Caco-2 (cell line): ENCODE results near the gene CCDC201. TPM values are rescaled to one million over a fixed set of nuclear protein-coding genes. Genes with fewer than 3 reads are reported as not detected.
A peak's percentile ranks its signal among the peaks of the same experiment; 100 is the strongest.
"Not testable (repeated sequence)": the region's sequence is repeated elsewhere in the genome, so short reads cannot be mapped to it uniquely, and the experiment has no call there.

Experiments
- BruUV-seq: library from RNA; stranded (reverse); fragments of 400-500 nt; replicated peaks from 2 replicates; lab custom pipeline; 2021; lab: Mats Ljungman, UMichigan
- CTCF ChIA-PET: fragments of 300-600 bp; sonication (Branson Sonifier 250); formaldehyde crosslinking; loops from one replicate; lab custom pipeline; 2022; ENCODE audit warnings: antibody characterized with exemption; lab: Charles Lee
- POLR2A ChIA-PET: fragments of 300-600 bp; sonication (Branson Sonifier 250); formaldehyde crosslinking; loops from one replicate; lab custom pipeline; 2022; ENCODE audit warnings: antibody characterized with exemption; lab: Charles Lee
- DNase-seq, 2 experiments: peaks; one replicate each; pipeline versions ENCODE4 v3.0.0 to v3.0.0-alpha.2; 2020 to 2022
- H3K27me3 ChIP-seq: replicated peaks from 2 replicates; pipeline ENCODE4 v1.6.0; 2011; ENCODE audit warnings: low read length; ENCODE audit not compliant: control insufficient read depth, insufficient read depth
- H3K36me3 ChIP-seq: 2 replicates; pipeline ENCODE4 v1.5.1; 2011; ENCODE audit warnings: low read length; ENCODE audit not compliant: control insufficient read depth, insufficient read depth
- H3K4me1 ChIP-seq: fragments of 250-450 bp; sonication (Bioruptor Pico); 2 replicates; pipeline ENCODE4 v1.5.1; 2020; ENCODE audit warnings: mild to moderate bottlenecking
- H3K4me3 ChIP-seq: 2 replicates; pipeline ENCODE4 v1.5.1; 2011; ENCODE audit warnings: low read depth, mild to moderate bottlenecking, control low read depth, low read length
- H3K9me3 ChIP-seq: fragments of 250-450 bp; sonication (Bioruptor Pico); 2 replicates; pipeline ENCODE4 v1.5.1; 2020; ENCODE audit warnings: mild to moderate bottlenecking, moderate library complexity
- H3K27ac Mint-ChIP-seq: one replicate; pipeline ENCODE4 v1.8.0; 2022; ENCODE audit warnings: mixed read lengths; ENCODE audit not compliant: unreplicated experiment
- H3K27me3 Mint-ChIP-seq: one replicate; pipeline ENCODE4 v1.8.0; 2022; ENCODE audit warnings: mixed read lengths; ENCODE audit not compliant: insufficient read depth, unreplicated experiment
- H3K36me3 Mint-ChIP-seq: one replicate; pipeline ENCODE4 v1.8.0; 2022; ENCODE audit warnings: mild to moderate bottlenecking, mixed read lengths; ENCODE audit not compliant: insufficient read depth, unreplicated experiment
- H3K4me1 Mint-ChIP-seq: one replicate; pipeline ENCODE4 v1.8.0; 2022; ENCODE audit warnings: low read depth, mixed read lengths; ENCODE audit not compliant: unreplicated experiment
- H3K4me3 Mint-ChIP-seq: one replicate; pipeline ENCODE4 v1.8.0; 2022; ENCODE audit warnings: mild to moderate bottlenecking, moderate library complexity, mixed read lengths; ENCODE audit not compliant: unreplicated experiment
- H3K9me3 Mint-ChIP-seq: one replicate; pipeline ENCODE4 v1.8.0; 2022; ENCODE audit warnings: mixed read lengths; ENCODE audit not compliant: unreplicated experiment
- CTCF ChIP-seq, 2 experiments: fragments of 200-600 bp in 1 of 2; IDR thresholded peaks; 1 replicate in 1 of 2; 2 replicates in 1 of 2; pipeline versions ENCODE4 v1.5.1 to v1.8.0; 2011 to 2022; ENCODE audit warnings: antibody characterized with exemption in 1 of 2, control low read depth in 1 of 2, inconsistent platforms in 1 of 2, low read depth in 1 of 2, low read length in 1 of 2, mild to moderate bottlenecking in 1 of 2, moderate library complexity in 1 of 2; ENCODE audit not compliant: insufficient read depth in 1 of 2, severe bottlenecking in 1 of 2, unreplicated experiment in 1 of 2
- intact Hi-C: fragments of 100-400 bp; cut with micrococcal nuclease; formaldehyde crosslinking; loops from one replicate; pipeline ENCODE4 v1.10.0; 2022; ENCODE audit not compliant: unreplicated experiment
- total RNA-seq: library from RNA; stranded (reverse); gene quantifications from 2 replicates; pipeline ENCODE4 v1.2.3, GENCODE V29; 2022

Gene CCDC201
- total RNA-seq, 1 experiment from 2014 or later: not detected

- Histone ChIP-seq H3K9me3 (no peaks in the 10 kb centered on the region), H3K36me3 (no peaks in the 10 kb centered on the region), H3K4me3 (no peak overlapping the region), H3K4me1 (no peaks in the 10 kb centered on the region), H3K27me3 (no peaks in the 10 kb centered on the region; the same call in none of the 2 replicates)
- H3K27ac Mint-ChIP-seq: no peak overlapping the region
- CTCF ChIA-PET: no interaction called here
- H3K4me1 Mint-ChIP-seq: no peaks in the 10 kb centered on the region
- no peaks in the 10 kb centered on the region for H3K36me3 Mint-ChIP-seq
- no peak for TF ChIP-seq CTCF (IDR thresholded peaks at IDR 0.05; ENCODE audit: insufficient read depth in 1 of 2, low read depth in 1 of 2, low read length in 1 of 2, severe bottlenecking in 1 of 2, unreplicated experiment in 1 of 2)
- no peaks in the 10 kb centered on the region for H3K9me3 Mint-ChIP-seq
- intact Hi-C loops: no loop called here
- peaks cover 14% of the 10 kb centered on the region for H3K27me3 Mint-ChIP-seq
- no peak for DNase-seq
- POLR2A ChIA-PET: no interaction called here
- BruUV-seq: no TSS peak
- no peak overlapping the region for H3K4me3 Mint-ChIP-seq
Measured at GRCh38 chr7:45867471-45867870, 5.4 kb downstream of the CCDC201 start.

GRCh38 chr7:45865594-45866410 lies 7.1 kb downstream of the CCDC201 start:
- ChIA-PET CTCF (no interaction called here), POLR2A (no interaction called here)
- H3K4me3 Mint-ChIP-seq: no peak overlapping the region
- intact Hi-C loops: no loop called here
- H3K36me3 Mint-ChIP-seq: no peaks in the 10 kb centered on the region
- H3K27ac Mint-ChIP-seq: no peak overlapping the region
- no peaks in the 10 kb centered on the region; the same call in none of the 2 replicates for H3K27me3 ChIP-seq
- no peak for TF ChIP-seq CTCF (IDR thresholded peaks at IDR 0.05; ENCODE audit: insufficient read depth in 1 of 2, low read depth in 1 of 2, low read length in 1 of 2, severe bottlenecking in 1 of 2, unreplicated experiment in 1 of 2)
- peaks cover 14% of the 10 kb centered on the region for H3K27me3 Mint-ChIP-seq
- no peaks in the 10 kb centered on the region for H3K4me1 ChIP-seq
- H3K36me3 ChIP-seq: no peaks in the 10 kb centered on the region
- BruUV-seq: no TSS peak
- no peaks in the 10 kb centered on the region for H3K9me3 ChIP-seq
- H3K4me1 Mint-ChIP-seq: no peaks in the 10 kb centered on the region
- no peak overlapping the region for H3K4me3 ChIP-seq
- no peak for DNase-seq
- no peaks in the 10 kb centered on the region for H3K9me3 Mint-ChIP-seq

GRCh38 chr7:45863715-45864114 lies 9.2 kb downstream of the CCDC201 start:
- DNase-seq: peak in 1 of 2 experiments; percentile 24
- no TSS peak for BruUV-seq
- ChIA-PET POLR2A (no interaction called here), CTCF (no interaction called here)
- H3K36me3 Mint-ChIP-seq: no peaks in the 10 kb centered on the region
- H3K27ac Mint-ChIP-seq: no peak overlapping the region
- Histone ChIP-seq H3K36me3 (no peaks in the 10 kb centered on the region), H3K4me3 (no peak overlapping the region), H3K9me3 (no peaks in the 10 kb centered on the region), H3K27me3 (no peaks in the 10 kb centered on the region; the same call in none of the 2 replicates), H3K4me1 (no peaks in the 10 kb centered on the region)
- H3K9me3 Mint-ChIP-seq: no peaks in the 10 kb centered on the region
- no peak overlapping the region for H3K4me3 Mint-ChIP-seq
- TF ChIP-seq CTCF (IDR thresholded peaks at IDR 0.05; ENCODE audit: insufficient read depth in 1 of 2, low read depth in 1 of 2, low read length in 1 of 2, severe bottlenecking in 1 of 2, unreplicated experiment in 1 of 2): peak in 1 of 2 experiments; percentile 34
- H3K27me3 Mint-ChIP-seq: peaks cover 18% of the 10 kb centered on the region
- H3K4me1 Mint-ChIP-seq: no peaks in the 10 kb centered on the region
- intact Hi-C loops: no loop called here

GRCh38 chr7:45856888-45857287 lies 16.0 kb downstream of the CCDC201 start:
- BruUV-seq, CTCF ChIA-PET, POLR2A ChIA-PET: not testable (repeated sequence)

GRCh38 chr7:45855680-45856079 lies 17.2 kb downstream of the CCDC201 start:
- H3K27me3 Mint-ChIP-seq: peaks cover 16% of the 10 kb centered on the region
- H3K36me3 Mint-ChIP-seq, H3K27ac Mint-ChIP-seq, H3K4me1 ChIP-seq, H3K9me3 Mint-ChIP-seq, POLR2A ChIA-PET, H3K9me3 ChIP-seq, DNase-seq, H3K4me3 ChIP-seq, H3K4me1 Mint-ChIP-seq, BruUV-seq, H3K27me3 ChIP-seq, H3K36me3 ChIP-seq, H3K4me3 Mint-ChIP-seq: not testable (repeated sequence)
- intact Hi-C loops: loop anchor here (10.0 kb wide), 1 partner anchor 261 kb away; no protein-coding TSS in a partner anchor
- CTCF ChIA-PET: interaction anchor here (0.8 kb wide), 1 partner anchor 192 kb away, joined by 3 read pairs; no protein-coding TSS in a partner anchor

More at GRCh38 chr7:45856888-45857287, 16.0 kb downstream of the CCDC201 start:
- not testable (repeated sequence) for H3K4me3 ChIP-seq, H3K4me1 Mint-ChIP-seq, DNase-seq, H3K4me3 Mint-ChIP-seq, H3K27me3 ChIP-seq, H3K36me3 Mint-ChIP-seq, H3K9me3 ChIP-seq, H3K9me3 Mint-ChIP-seq, H3K27ac Mint-ChIP-seq, H3K36me3 ChIP-seq, H3K4me1 ChIP-seq
- intact Hi-C loops: loop anchor here (10.0 kb wide), 1 partner anchor 262 kb away; no protein-coding TSS in a partner anchor
- H3K27me3 Mint-ChIP-seq: peaks cover 16% of the 10 kb centered on the region
